CD14-positive monocyte (primary cell): ENCODE measurements around the gene ATP11A. TPM values are rescaled to one million over a fixed set of nuclear protein-coding genes. Genes with fewer than 3 reads are reported as not detected.
A peak's percentile ranks its signal among the peaks of the same experiment; 100 is the strongest.

Experiments
- DNase-seq, 3 donors: peaks; one replicate each; pipeline ENCODE4 v3.0.0-alpha.2; 2011 to 2022
- H2AFZ ChIP-seq: 2 replicates; pipeline ENCODE4 v1.6.0; 2012; ENCODE audit warnings: mild to moderate bottlenecking, low read depth, low read length, inconsistent platforms; ENCODE audit not compliant: insufficient read depth, poor library complexity, severe bottlenecking
- H3K27ac ChIP-seq, 2 donors: 1 replicate in 1 of 2; 2 replicates in 1 of 2; pipeline ENCODE4 v1.5.1; 2012 to 2013; ENCODE audit warnings: low read length in 2 of 2, control low read depth in 1 of 2, inconsistent platforms in 1 of 2, low read depth in 1 of 2, mild to moderate bottlenecking in 1 of 2
- H3K27me3 ChIP-seq, 2 donors: one replicate each; pipeline versions ENCODE4 v1.6.0 to v1.6.1; 2011 to 2013; ENCODE audit warnings: low read length in 2 of 2; ENCODE audit not compliant: control insufficient read depth in 2 of 2, insufficient read depth in 2 of 2
- H3K36me3 ChIP-seq, 2 donors: replicated peaks in 1 of 2; 1 replicate in 1 of 2; 2 replicates in 1 of 2; pipeline versions ENCODE4 v1.5.1 to v1.6.1; 2012 to 2013; ENCODE audit warnings: low read length in 2 of 2, control low read depth in 1 of 2, inconsistent platforms in 1 of 2, mild to moderate bottlenecking in 1 of 2; ENCODE audit not compliant: insufficient read depth in 2 of 2, control insufficient read depth in 1 of 2
- H3K4me1 ChIP-seq, 2 donors: 1 replicate in 1 of 2; 2 replicates in 1 of 2; pipeline versions ENCODE4 v1.5.1 to v1.6.1; 2012 to 2013; ENCODE audit warnings: low read length in 2 of 2, control low read depth in 1 of 2, inconsistent platforms in 1 of 2, mild to moderate bottlenecking in 1 of 2, moderate library complexity in 1 of 2; ENCODE audit not compliant: insufficient read depth in 2 of 2, control insufficient read depth in 1 of 2
- H3K4me2 ChIP-seq: replicated peaks from 2 replicates; pipeline ENCODE3; 2012; ENCODE audit warnings: low read length, moderate library complexity, mild to moderate bottlenecking; ENCODE audit not compliant: poor library complexity, severe bottlenecking; ENCODE audit errors: extremely low read depth
- H3K4me3 ChIP-seq, 3 experiments: fragments of 200-600 bp in 1 of 3; sonication (generic) in 1 of 3; replicated peaks in 1 of 3; 1 replicate in 2 of 3; 2 replicates in 1 of 3; pipeline ENCODE4 v1.5.1; 2011 to 2013; ENCODE audit warnings: low read length in 3 of 3, mild to moderate bottlenecking in 3 of 3, control low read depth in 2 of 3, low read depth in 2 of 3, inconsistent platforms in 1 of 3, moderate library complexity in 1 of 3
- H3K79me2 ChIP-seq: 2 replicates; pipeline ENCODE4 v1.6.0; 2012; ENCODE audit warnings: mild to moderate bottlenecking, control low read depth, inconsistent platforms, low read length, moderate library complexity; ENCODE audit not compliant: insufficient read depth
- H3K9ac ChIP-seq: 2 replicates; pipeline ENCODE4 v1.6.0; 2017; ENCODE audit warnings: low read length, mild to moderate bottlenecking; ENCODE audit not compliant: insufficient read depth, poor library complexity, severe bottlenecking
- H3K9me3 ChIP-seq, 2 donors: replicated peaks in 1 of 2; 1 replicate in 1 of 2; 2 replicates in 1 of 2; pipeline versions ENCODE4 v1.5.1 to v1.6.1; 2012 to 2013; ENCODE audit warnings: low read length in 2 of 2, control low read depth in 1 of 2; ENCODE audit not compliant: control insufficient read depth in 1 of 2, insufficient read depth in 1 of 2
- H4K20me1 ChIP-seq: 2 replicates; pipeline ENCODE4 v1.6.0; 2012; ENCODE audit warnings: mild to moderate bottlenecking, low read length, control low read depth, moderate library complexity; ENCODE audit not compliant: insufficient read depth
- H3K27ac Mint-ChIP-seq, 7 donors: one replicate each; pipeline ENCODE4 v1.8.0; 2020; ENCODE audit warnings: mild to moderate bottlenecking in 7 of 7, mixed read lengths in 7 of 7, moderate library complexity in 6 of 7, inconsistent platforms in 2 of 7
- H3K27me3 Mint-ChIP-seq, 3 donors: one replicate each; pipeline ENCODE4 v1.8.0; 2021 to 2022; ENCODE audit warnings: low read depth in 3 of 3, mild to moderate bottlenecking in 3 of 3, mixed read lengths in 3 of 3, moderate library complexity in 3 of 3, inconsistent platforms in 1 of 3
- H3K36me3 Mint-ChIP-seq, 2 donors: one replicate each; pipeline ENCODE4 v1.8.0; 2020; ENCODE audit warnings: mixed read lengths in 2 of 2, inconsistent platforms in 1 of 2, mild to moderate bottlenecking in 1 of 2
- H3K4me1 Mint-ChIP-seq: one replicate; pipeline ENCODE4 v1.8.0; 2020; ENCODE audit warnings: mild to moderate bottlenecking, mixed read lengths
- H3K4me3 Mint-ChIP-seq, 2 donors: one replicate each; pipeline ENCODE4 v1.8.0; 2020; ENCODE audit warnings: mild to moderate bottlenecking in 2 of 2, mixed read lengths in 2 of 2, moderate library complexity in 1 of 2
- H3K9me3 Mint-ChIP-seq, 7 donors: one replicate each; pipeline ENCODE4 v1.8.0; 2020 to 2022; ENCODE audit warnings: mixed read lengths in 7 of 7, mild to moderate bottlenecking in 6 of 7, moderate library complexity in 6 of 7, inconsistent platforms in 2 of 7
- CTCF ChIP-seq: fragments of 200-600 bp; IDR thresholded peaks from one replicate; pipeline ENCODE4 v1.8.0; 2022; ENCODE audit warnings: antibody characterized with exemption, mild to moderate bottlenecking
- WGBS: methylation state at CpG from one replicate; pipeline ENCODE4 v1.1.5; 2013; ENCODE audit warnings: missing lambda C conversion rate; ENCODE audit not compliant: insufficient coverage; 5-methylcytosine and 5-hydroxymethylcytosine counted together
- intact Hi-C, 2 donors: fragments of 100-400 bp; cut with micrococcal nuclease; formaldehyde crosslinking; loops; one replicate each; pipeline versions ENCODE4 v1.15.0 to v1.15.1; 2023
- polyA plus RNA-seq, 3 donors: library from polyadenylated mRNA; depleted of rRNA in 1 of 3; unstranded in 2 of 3; stranded (reverse) in 1 of 3; fragments of 300-500 nt in 2 of 3; fragments of >200 nt in 1 of 3; fragmentation: Illumina TruSeq in 2 of 3; gene quantifications; 1 replicate in 2 of 3; 2 replicates in 1 of 3; pipeline ENCODE4 v1.2.3, GENCODE V29; 2012 to 2021

The ATP11A gene
- polyA plus RNA-seq, 3 donors = 7.2 to 45.4 (median 7.6) TPM

- peaks cover 21 to 43% of the 10 kb centered on the region in 2 donors for H3K36me3 ChIP-seq
- H3K4me3 ChIP-seq = no peak overlapping the region
- H3K4me1 Mint-ChIP-seq = peaks cover 7% of the 10 kb centered on the region
- peaks cover 0 to 2% (median 0%) of the 10 kb centered on the region in 3 donors for H3K27me3 Mint-ChIP-seq
- no peaks in the 10 kb centered on the region for H3K27me3 ChIP-seq
- no peak overlapping the region for H3K4me2 ChIP-seq
- peaks cover 22 to 42% of the 10 kb centered on the region in 2 donors for H3K36me3 Mint-ChIP-seq
- peak overlapping the region in 2 of 7 donors; percentile 49 to 50 for H3K27ac Mint-ChIP-seq
- H3K4me3 Mint-ChIP-seq = no peak overlapping the region
- no peaks in the 10 kb centered on the region for H3K9me3 Mint-ChIP-seq
- no peaks in the 10 kb centered on the region for H3K4me1 ChIP-seq
- H3K9ac ChIP-seq = no peak overlapping the region
- no peak for DNase-seq
- intact Hi-C loops = no loop called here
- 93% methylated on average over 15 of the region's 15 CpGs for WGBS
- no peaks in the 10 kb centered on the region for H3K9me3 ChIP-seq
- no peak overlapping the region for H2AFZ ChIP-seq
- TF ChIP-seq CTCF = no peak
- peaks cover 92% of the 10 kb centered on the region for H3K79me2 ChIP-seq
- no peak overlapping the region for H3K27ac ChIP-seq
- peaks cover 100% of the 10 kb centered on the region for H4K20me1 ChIP-seq
These were observed 65.5 kb downstream of the ATP11A start for GRCh38 chr13:112755331-112755730.

- Mint-ChIP-seq H3K27me3 (peaks cover 0 to 1% (median 0%) of the 10 kb centered on the region in 3 donors), H3K27ac (no peak overlapping the region), H3K36me3 (peaks cover 19 to 40% of the 10 kb centered on the region in 2 donors), H3K4me3 (no peak overlapping the region), H3K4me1 (peaks cover 7% of the 10 kb centered on the region), H3K9me3 (no peaks in the 10 kb centered on the region)
- TF ChIP-seq CTCF = no peak
- Histone ChIP-seq H3K27me3 (no peaks in the 10 kb centered on the region), H3K27ac (no peak overlapping the region), H3K36me3 (peaks cover 21 to 49% of the 10 kb centered on the region in 2 donors), H3K4me1 (no peaks in the 10 kb centered on the region), H3K4me3 (no peak overlapping the region), H3K4me2 (no peak overlapping the region), H3K9me3 (no peaks in the 10 kb centered on the region), H3K79me2 (peaks cover 92% of the 10 kb centered on the region), H3K9ac (no peak overlapping the region), H4K20me1 (peaks cover 100% of the 10 kb centered on the region), H2AFZ (no peak overlapping the region)
- intact Hi-C loops = no loop called here
- DNase-seq = no peak
- WGBS = 100% methylated on average over 2 of the region's 7 CpGs
These were observed 66.2 kb downstream of the ATP11A start for GRCh38 chr13:112756081-112756480.
